D721Med (cell line): ENCODE measurements around the gene GPX2.

Source experiments
- DNase-seq: peaks from one replicate; pipeline ENCODE4 v3.0.0; 2011; ENCODE audit warnings: low spot score; ENCODE audit not compliant: insufficient read length
- FAIRE-seq: peaks from 2 replicates; lab custom pipeline; 2011; peaks lifted over from hg19 to GRCh38; lab: Jason Lieb, UNC
- TF ChIP-seq, protein P1 (sequence below): IDR thresholded peaks from 2 replicates; pipeline ENCODE4 v1.5.1; 2012; ENCODE audit warnings: mild to moderate bottlenecking, control low read depth; ENCODE audit not compliant: insufficient read depth; ENCODE audit errors: missing control alignments

The GPX2 gene

DNA sequence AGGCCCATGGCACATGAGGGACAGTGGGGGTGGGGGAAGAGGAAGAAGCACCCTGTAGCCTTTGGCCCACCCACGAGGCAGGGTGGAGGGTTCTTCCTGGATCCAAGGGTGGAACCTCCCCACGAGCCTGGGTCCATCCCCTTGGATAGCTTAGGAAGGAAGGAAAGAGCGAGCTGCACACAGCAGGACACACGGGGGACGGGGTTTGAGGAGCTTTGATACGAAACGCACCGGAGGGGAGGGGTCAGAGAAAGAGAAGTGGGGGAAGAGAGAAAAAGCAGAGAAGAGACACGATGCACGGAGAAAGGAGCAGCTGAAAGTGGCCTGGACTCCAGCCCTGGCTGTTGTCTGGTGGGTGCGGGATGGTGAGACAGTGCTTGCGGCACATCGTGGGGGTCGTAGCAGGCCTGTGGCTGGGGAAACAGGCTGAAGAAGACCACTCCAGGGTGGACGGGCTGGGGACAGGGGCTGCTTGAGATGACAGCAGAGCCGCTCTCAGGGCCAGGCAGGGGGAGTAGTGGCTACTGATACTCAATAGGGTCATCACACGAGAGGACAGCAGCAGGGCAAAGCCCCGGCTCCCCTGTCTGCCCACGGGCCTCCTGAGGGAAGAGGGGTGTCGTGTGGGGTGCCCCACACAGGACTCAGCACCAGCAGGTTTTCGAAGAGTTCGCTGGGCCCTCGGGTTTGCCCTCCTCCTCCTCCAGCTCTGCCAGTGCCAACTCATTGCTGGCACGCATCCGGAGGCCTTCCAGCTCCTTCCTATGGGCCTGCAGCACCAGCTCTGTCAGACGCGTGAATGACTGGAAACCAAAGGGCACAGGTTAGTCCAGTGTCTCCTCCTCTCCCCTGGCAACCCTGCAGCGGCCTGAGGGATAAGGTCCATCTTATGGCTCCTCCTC lies 5.4 kb upstream of the GPX2 start:
- no peak for FAIRE-seq
- TF ChIP-seq, protein P1, sequence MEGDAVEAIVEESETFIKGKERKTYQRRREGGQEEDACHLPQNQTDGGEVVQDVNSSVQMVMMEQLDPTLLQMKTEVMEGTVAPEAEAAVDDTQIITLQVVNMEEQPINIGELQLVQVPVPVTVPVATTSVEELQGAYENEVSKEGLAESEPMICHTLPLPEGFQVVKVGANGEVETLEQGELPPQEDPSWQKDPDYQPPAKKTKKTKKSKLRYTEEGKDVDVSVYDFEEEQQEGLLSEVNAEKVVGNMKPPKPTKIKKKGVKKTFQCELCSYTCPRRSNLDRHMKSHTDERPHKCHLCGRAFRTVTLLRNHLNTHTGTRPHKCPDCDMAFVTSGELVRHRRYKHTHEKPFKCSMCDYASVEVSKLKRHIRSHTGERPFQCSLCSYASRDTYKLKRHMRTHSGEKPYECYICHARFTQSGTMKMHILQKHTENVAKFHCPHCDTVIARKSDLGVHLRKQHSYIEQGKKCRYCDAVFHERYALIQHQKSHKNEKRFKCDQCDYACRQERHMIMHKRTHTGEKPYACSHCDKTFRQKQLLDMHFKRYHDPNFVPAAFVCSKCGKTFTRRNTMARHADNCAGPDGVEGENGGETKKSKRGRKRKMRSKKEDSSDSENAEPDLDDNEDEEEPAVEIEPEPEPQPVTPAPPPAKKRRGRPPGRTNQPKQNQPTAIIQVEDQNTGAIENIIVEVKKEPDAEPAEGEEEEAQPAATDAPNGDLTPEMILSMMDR = no peak
- no peak for DNase-seq

DNA sequence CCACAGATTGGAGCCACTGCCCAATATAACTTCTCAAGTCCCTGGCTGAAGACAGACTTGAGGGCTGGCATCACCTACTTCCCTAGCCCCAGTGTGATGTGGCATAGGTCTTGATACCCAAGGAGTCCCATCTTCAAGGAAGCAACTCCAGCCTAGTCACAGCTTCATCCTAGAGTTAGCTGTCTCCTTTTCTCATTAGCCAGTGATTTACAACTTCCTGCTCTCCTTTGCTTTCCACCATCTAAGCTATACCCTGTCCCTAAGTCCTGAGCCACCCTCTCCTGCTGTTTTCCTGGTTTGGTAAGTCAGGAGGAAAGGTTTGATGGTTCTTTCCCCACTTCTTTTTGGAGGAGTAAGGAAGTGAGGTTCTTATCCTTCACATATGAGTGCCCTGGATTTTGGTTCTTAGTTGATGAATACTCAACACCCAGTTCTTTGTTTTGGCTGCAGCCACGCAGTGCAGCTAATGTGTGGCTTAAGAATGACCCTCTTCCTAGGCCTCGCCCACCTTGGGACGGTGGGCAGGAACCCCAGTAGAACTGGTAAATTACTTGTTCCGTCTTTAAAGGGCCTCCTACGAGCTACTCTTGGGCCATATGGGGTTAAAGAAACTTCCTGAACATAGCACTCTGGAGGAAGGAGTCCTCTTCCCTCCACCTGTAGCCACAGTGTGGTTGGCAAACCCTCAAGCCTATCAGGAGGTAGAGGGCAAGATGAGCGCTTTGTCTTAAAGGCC lies 3.9 kb upstream of the GPX2 start:
- FAIRE-seq (no peak), DNase-seq (no peak)
- TF ChIP-seq, protein P1 = no peak

DNA sequence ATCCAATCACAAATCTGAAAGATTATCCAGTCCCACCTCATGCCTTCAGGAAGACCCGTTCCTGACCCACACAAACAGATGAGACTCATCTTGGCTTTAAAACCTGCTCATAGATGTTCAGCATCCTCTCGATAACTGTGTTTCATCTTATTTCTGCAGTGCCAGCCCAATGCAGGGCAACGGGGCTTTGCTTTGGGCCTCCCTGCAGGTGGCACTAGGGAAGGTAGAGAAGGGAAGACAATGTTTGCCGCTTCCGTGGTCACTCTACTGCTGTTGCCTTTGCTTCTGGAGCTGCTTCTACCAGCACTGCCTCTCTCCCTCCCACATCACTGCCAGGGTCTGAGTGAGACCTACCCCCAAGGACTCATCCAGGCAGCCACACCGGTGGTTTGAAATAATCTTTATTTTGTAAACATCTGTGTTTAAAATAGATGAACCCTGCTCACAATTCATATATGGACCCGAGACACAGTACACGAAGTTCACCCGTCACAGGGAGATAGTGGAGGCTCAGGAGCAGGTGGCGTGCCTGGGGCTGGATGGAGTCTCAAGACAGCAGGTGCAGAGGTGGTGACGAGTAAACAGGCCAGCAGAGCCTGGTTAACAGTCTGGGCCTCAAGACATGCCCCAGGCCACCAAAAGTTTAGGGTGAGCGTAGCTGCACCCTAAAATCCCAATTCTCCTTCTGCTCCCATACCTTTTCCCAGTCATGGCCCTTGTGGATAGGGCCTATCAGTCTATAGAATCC lies 3.1 kb upstream of the GPX2 start:
- FAIRE-seq (no peak), DNase-seq (no peak)
- TF ChIP-seq, protein P1 = no peak

DNA sequence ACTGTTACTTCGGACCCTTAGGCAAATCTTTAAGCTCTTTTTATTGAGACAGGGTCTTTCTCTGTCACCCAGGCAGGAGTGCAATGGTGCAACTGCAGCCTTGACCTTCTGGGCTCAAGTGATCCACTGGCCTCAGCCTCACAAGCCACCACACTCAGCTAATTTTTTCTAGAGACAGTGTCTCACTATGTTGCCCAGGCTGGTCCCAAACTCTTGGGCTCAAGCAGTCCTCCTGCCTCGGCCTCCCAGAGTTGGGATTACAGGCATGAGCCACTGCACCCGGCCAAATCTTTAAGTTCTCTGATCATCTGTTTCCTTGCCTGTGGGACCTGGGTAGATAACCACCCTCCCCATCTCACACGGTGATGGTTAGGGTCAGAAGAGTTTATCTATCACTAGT lies 2.3 kb upstream of the GPX2 start:
- FAIRE-seq (no peak), DNase-seq (no peak)
- TF ChIP-seq, protein P1 = no peak

DNA sequence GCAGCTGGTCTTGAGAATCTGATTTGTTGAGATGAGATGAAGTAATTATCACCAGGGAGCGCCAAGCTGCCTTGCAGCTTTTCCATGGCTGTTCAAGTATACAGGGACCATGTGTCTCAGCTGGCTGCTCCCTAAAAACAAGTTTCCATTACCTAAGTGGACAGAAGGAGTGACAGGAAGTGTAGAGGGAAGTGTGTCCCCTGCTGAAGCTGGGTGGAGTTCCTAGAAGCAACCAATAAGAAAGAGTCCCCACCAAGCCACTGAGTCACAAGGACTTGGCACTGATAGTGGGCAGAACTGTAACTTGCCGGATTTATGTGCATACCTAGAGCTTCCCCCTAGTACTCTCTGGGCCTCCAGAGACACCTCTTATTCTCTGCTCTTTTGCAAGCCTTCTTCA lies 1.5 kb upstream of the GPX2 start:
- FAIRE-seq (no peak), DNase-seq (no peak)
- TF ChIP-seq, protein P1 = no peak

DNA sequence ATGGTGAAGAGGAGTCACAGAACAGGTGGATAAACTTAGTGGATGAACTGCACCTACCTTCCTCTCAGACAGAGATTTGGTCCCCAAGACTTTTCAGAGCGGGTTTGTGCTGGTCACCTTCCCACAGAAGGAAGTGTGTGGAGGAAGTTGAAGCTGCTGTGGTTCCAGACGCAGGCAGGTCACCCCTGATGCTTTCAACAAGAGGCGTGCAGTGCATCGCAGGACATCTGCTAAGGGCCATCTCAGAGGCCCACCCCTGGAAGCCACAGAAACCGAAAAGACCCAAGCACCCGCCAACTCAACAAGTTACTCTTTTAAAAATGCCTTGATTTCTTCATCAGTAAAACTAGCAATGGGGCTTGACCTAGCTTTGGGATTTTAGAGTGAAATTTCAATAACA lies 1.0 kb upstream of the GPX2 start:
- TF ChIP-seq, protein P1 = no peak
- DNase-seq (no peak), FAIRE-seq (no peak)
